Left cardiac atrium (tissue), 4 donors: ENCODE measurements around the gene CRB1. TPM values are rescaled to one million over a fixed set of nuclear protein-coding genes. Genes with fewer than 3 reads are reported as not detected.
A peak's percentile ranks its signal among the peaks of the same experiment; 100 is the strongest.
"Not testable (repeated sequence)": the region's sequence is repeated elsewhere in the genome, so short reads cannot be mapped to it uniquely, and the experiment has no call there.

ENCODE experiments used
- ATAC-seq, 2 donors: fragments of 200-7000 bp; cut with Tn5 transposase; one replicate each; pipeline ENCODE4 v1.9.1; 2020; ENCODE audit warnings: mild to moderate bottlenecking in 2 of 2, moderate library complexity in 2 of 2
- DNase-seq: peaks from one replicate; pipeline ENCODE4 v3.0.0-alpha.2; 2020
- intact Hi-C, 2 donors: fragments of 100-400 bp; cut with DNase I; formaldehyde crosslinking; loops; one replicate each; pipeline versions ENCODE4 v1.14.1 to v1.15.1; 2022 to 2023
- total RNA-seq, 2 donors: library from RNA; stranded (reverse); fragmentation: NEBNext Ultra II Directional; extraction: Animal tissue kit (Norgen Biotek cat#: 25700); gene quantifications; one replicate each; pipeline ENCODE4 v1.2.1, GENCODE V29; 2021
- donor health status: DM: no; HTN: yes; CAD: no.
- donor health status: DM: no; HTN: yes; CAD: no; lungs with severe emphysema.
- donor health status: DM: yes; HTN: yes; CAD: no.
- donor health status: Dilated cardiomyopathy.

Gene CRB1
- total RNA-seq, 2 donors from 2014 or later, result 0.26 to 0.38 TPM

- ATAC-seq (peak in 1 of 2 donors; percentile 71), DNase-seq (no peak)
- intact Hi-C loops, result no loop called here
Observed at GRCh38 chr1:197471248-197471985, 203.4 kb downstream of the CRB1 start.

- intact Hi-C loops, result no loop called here
- no peak for DNase-seq
- no peak for ATAC-seq
Observed at GRCh38 chr1:197472141-197472540, 204.1 kb downstream of the CRB1 start.

GRCh38 chr1:197480446-197480845 lies 212.4 kb downstream of the CRB1 start:
- DNase-seq, result no peak
- ATAC-seq, result no peak
- intact Hi-C loops, result no loop called here

- intact Hi-C loops, result no loop called here
- DNase-seq, result no peak
- peak in 1 of 2 donors; percentile 17 for ATAC-seq
Observed at GRCh38 chr1:197481101-197481500, 213.0 kb downstream of the CRB1 start.

- intact Hi-C loops, result no loop called here
- no peak for DNase-seq
- no peak for ATAC-seq
Observed at GRCh38 chr1:197485790-197486189, 217.7 kb downstream of the CRB1 start.

GRCh38 chr1:197486946-197487345 lies 218.9 kb downstream of the CRB1 start:
- ATAC-seq, result peak; percentile 61 to 70
- peak; percentile 44 for DNase-seq
- intact Hi-C loops, result no loop called here

- DNase-seq, ATAC-seq, intact Hi-C loops: not testable (repeated sequence)
Observed at GRCh38 chr1:197491505-197491904, 223.5 kb downstream of the CRB1 start.

GRCh38 chr1:197496722-197497121 lies 228.7 kb downstream of the CRB1 start:
- no peak for DNase-seq
- no peak for ATAC-seq
- intact Hi-C loops, result no loop called here

- DNase-seq, result no peak
- no peak for ATAC-seq
- intact Hi-C loops, result no loop called here
Observed at GRCh38 chr1:197510691-197511378, 242.8 kb downstream of the CRB1 start.

GRCh38 chr1:197515421-197515820 lies 247.4 kb downstream of the CRB1 start:
- intact Hi-C loops, result no loop called here
- DNase-seq, result no peak
- no peak for ATAC-seq

GRCh38 chr1:197519741-197520334 lies 251.8 kb downstream of the CRB1 start:
- intact Hi-C loops, result loop anchor here (10.0 kb wide), 1 partner anchor 405 kb away; no protein-coding TSS in a partner anchor
- DNase-seq (no peak), ATAC-seq (no peak)

GRCh38 chr1:197521118-197521739 lies 253.2 kb downstream of the CRB1 start:
- ATAC-seq, result no peak
- no peak for DNase-seq
- intact Hi-C loops, result loop anchor here (10.0 kb wide), 1 partner anchor 404 kb away; no protein-coding TSS in a partner anchor

- DNase-seq (no peak), ATAC-seq (no peak)
- intact Hi-C loops, result loop anchor here (5.0 to 10.0 kb wide), 2 partner anchors 340 to 398 kb away; no protein-coding TSS in a partner anchor
Observed at GRCh38 chr1:197526736-197527371, 258.8 kb downstream of the CRB1 start.

Other genes with a start within 250 kb of the CRB1 start
- not detected for gene F13B, start 201.0 kb upstream of the CRB1 start, total RNA-seq
- gene ASPM, start 121.6 kb upstream of the CRB1 start, total RNA-seq, result under 1 TPM; 0.13 to 0.53 TPM
- 1 to 10 TPM; 8.0 to 9.8 TPM for gene ZBTB41, start 67.0 kb upstream of the CRB1 start, total RNA-seq